Right renal pelvis (tissue), 4 donors: Measurements from ENCODE around the gene CDCA8. TPM values are rescaled to one million over a fixed set of nuclear protein-coding genes. Genes with fewer than 3 reads are reported as not detected.

ENCODE experiments used
- polyA plus RNA-seq, 4 donors: library from polyadenylated mRNA; unstranded; fragments of 120-200 nt; gene quantifications; one replicate each; pipeline ENCODE4 v1.2.1, GENCODE V29; 2013; ENCODE audit not compliant: insufficient read length in 4 of 4

Gene CDCA8
- polyA plus RNA-seq, 4 donors, result 15.9 to 17.6 (median 16.9) TPM

Other genes starting within 250 kb of the CDCA8 start
- gene ZC3H12A, start 217.9 kb upstream of the CDCA8 start, polyA plus RNA-seq, result 1 to 10 TPM; 1.9 to 2.6 (median 2.0) TPM
- gene MEAF6, start 177.8 kb upstream of the CDCA8 start, polyA plus RNA-seq, result 100 to 1,000 TPM in 3 of 4 donors, 10 to 100 TPM in 1; 89.5 to 109 (median 107) TPM
- gene SNIP1, start 138.2 kb upstream of the CDCA8 start, polyA plus RNA-seq, result 10 to 100 TPM; 12.3 to 14.6 (median 13.7) TPM
- 10 to 100 TPM; 53.5 to 68.7 (median 63.5) TPM for gene DNALI1, start 135.6 kb upstream of the CDCA8 start, polyA plus RNA-seq
- 10 to 100 TPM; 65.4 to 76.5 (median 69.3) TPM for gene GNL2, start 96.6 kb upstream of the CDCA8 start, polyA plus RNA-seq
- 1 to 10 TPM; 4.0 to 7.6 (median 5.9) TPM for gene RSPO1, start 57.6 kb upstream of the CDCA8 start, polyA plus RNA-seq
- under 1 TPM; 0.09 to 0.24 (median 0.16) TPM for gene EPHA10, start 72.6 kb downstream of the CDCA8 start, polyA plus RNA-seq
- gene MANEAL, start 101.3 kb downstream of the CDCA8 start, polyA plus RNA-seq, result 1 to 10 TPM; 3.5 to 4.9 (median 4.4) TPM
- gene C1orf122, start 115.3 kb downstream of the CDCA8 start, polyA plus RNA-seq, result 10 to 100 TPM; 23.6 to 42.2 (median 27.3) TPM
- gene YRDC, start 115.7 kb downstream of the CDCA8 start, polyA plus RNA-seq, result 10 to 100 TPM; 12.9 to 14.4 (median 13.9) TPM
- gene MTF1, start 167.1 kb downstream of the CDCA8 start, polyA plus RNA-seq, result 10 to 100 TPM in 2 of 4 donors, 1 to 10 TPM in 2; 7.2 to 11.3 (median 10.0) TPM